Choroid plexus epithelial cell (primary cell): Measurements from ENCODE around the gene PERM1.
"Not testable (repeated sequence)": the region's sequence is repeated elsewhere in the genome, so short reads cannot be mapped to it uniquely, and the experiment has no call there.

Source experiments
- DNase-seq: peaks from one replicate; pipeline ENCODE4 v3.0.0-alpha.2; 2010; ENCODE audit warnings: low read depth
- H3K4me3 ChIP-seq: 2 replicates; pipeline ENCODE4 v1.5.1; 2011; ENCODE audit warnings: low read depth, mild to moderate bottlenecking, control low read depth, low read length, moderate library complexity
- CTCF ChIP-seq: conservative IDR thresholded peaks from 2 replicates; pipeline ENCODE4 v1.5.1; 2011; ENCODE audit warnings: low read depth, mild to moderate bottlenecking, control low read depth, inconsistent platforms, low read length, moderate library complexity

PERM1 gene

GRCh38 chr1:998995-999724 is 17.3 kb upstream of the PERM1 start:
- peak overlapping the region; percentile 69 for H3K4me3 ChIP-seq
- no peak for TF ChIP-seq CTCF
- DNase-seq = no peak

- no peak for DNase-seq
- H3K4me3 ChIP-seq = peak overlapping the region; percentile 69
- TF ChIP-seq CTCF = no peak
Measured at GRCh38 chr1:998745-998994, 16.8 kb upstream of the PERM1 start.

GRCh38 chr1:997993-998744 is 16.3 kb upstream of the PERM1 start:
- DNase-seq = no peak
- TF ChIP-seq CTCF = no peak
- H3K4me3 ChIP-seq = peak overlapping the region; percentile 69

- TF ChIP-seq CTCF = no peak
- no peak for DNase-seq
- no peak overlapping the region for H3K4me3 ChIP-seq
Measured at GRCh38 chr1:997713-997992, 15.8 kb upstream of the PERM1 start.

GRCh38 chr1:996851-997712 is 15.2 kb upstream of the PERM1 start:
- TF ChIP-seq CTCF = no peak
- no peak overlapping the region for H3K4me3 ChIP-seq
- DNase-seq = no peak

- no peak for TF ChIP-seq CTCF
- H3K4me3 ChIP-seq = no peak overlapping the region
- no peak for DNase-seq
Measured at GRCh38 chr1:995665-996633, 14.1 kb upstream of the PERM1 start.

GRCh38 chr1:994546-994945 is 12.7 kb upstream of the PERM1 start:
- not testable (repeated sequence) for DNase-seq

More at GRCh38 chr1:994546-994945, 12.7 kb upstream of the PERM1 start:
- not testable (repeated sequence) for H3K4me3 ChIP-seq
